CD14-positive monocyte (primary cell): ENCODE results near the gene RASL11B. TPM values are rescaled to one million over a fixed set of nuclear protein-coding genes. Genes with fewer than 3 reads are reported as not detected.

Experiments
- DNase-seq, 3 donors: peaks; one replicate each; pipeline ENCODE4 v3.0.0-alpha.2; 2011 to 2022
- H2AFZ ChIP-seq: 2 replicates; pipeline ENCODE4 v1.6.0; 2012; ENCODE audit warnings: mild to moderate bottlenecking, low read depth, low read length, inconsistent platforms; ENCODE audit not compliant: insufficient read depth, poor library complexity, severe bottlenecking
- H3K27ac ChIP-seq, 2 donors: 1 replicate in 1 of 2; 2 replicates in 1 of 2; pipeline ENCODE4 v1.5.1; 2012 to 2013; ENCODE audit warnings: low read length in 2 of 2, control low read depth in 1 of 2, inconsistent platforms in 1 of 2, low read depth in 1 of 2, mild to moderate bottlenecking in 1 of 2
- H3K27me3 ChIP-seq, 2 donors: one replicate each; pipeline versions ENCODE4 v1.6.0 to v1.6.1; 2011 to 2013; ENCODE audit warnings: low read length in 2 of 2; ENCODE audit not compliant: control insufficient read depth in 2 of 2, insufficient read depth in 2 of 2
- H3K36me3 ChIP-seq, 2 donors: replicated peaks in 1 of 2; 1 replicate in 1 of 2; 2 replicates in 1 of 2; pipeline versions ENCODE4 v1.5.1 to v1.6.1; 2012 to 2013; ENCODE audit warnings: low read length in 2 of 2, control low read depth in 1 of 2, inconsistent platforms in 1 of 2, mild to moderate bottlenecking in 1 of 2; ENCODE audit not compliant: insufficient read depth in 2 of 2, control insufficient read depth in 1 of 2
- H3K4me1 ChIP-seq, 2 donors: 1 replicate in 1 of 2; 2 replicates in 1 of 2; pipeline versions ENCODE4 v1.5.1 to v1.6.1; 2012 to 2013; ENCODE audit warnings: low read length in 2 of 2, control low read depth in 1 of 2, inconsistent platforms in 1 of 2, mild to moderate bottlenecking in 1 of 2, moderate library complexity in 1 of 2; ENCODE audit not compliant: insufficient read depth in 2 of 2, control insufficient read depth in 1 of 2
- H3K4me2 ChIP-seq: replicated peaks from 2 replicates; pipeline ENCODE3; 2012; ENCODE audit warnings: low read length, moderate library complexity, mild to moderate bottlenecking; ENCODE audit not compliant: poor library complexity, severe bottlenecking; ENCODE audit errors: extremely low read depth
- H3K4me3 ChIP-seq, 3 experiments: fragments of 200-600 bp in 1 of 3; sonication (generic) in 1 of 3; replicated peaks in 1 of 3; 1 replicate in 2 of 3; 2 replicates in 1 of 3; pipeline ENCODE4 v1.5.1; 2011 to 2013; ENCODE audit warnings: low read length in 3 of 3, mild to moderate bottlenecking in 3 of 3, control low read depth in 2 of 3, low read depth in 2 of 3, inconsistent platforms in 1 of 3, moderate library complexity in 1 of 3
- H3K79me2 ChIP-seq: 2 replicates; pipeline ENCODE4 v1.6.0; 2012; ENCODE audit warnings: mild to moderate bottlenecking, control low read depth, inconsistent platforms, low read length, moderate library complexity; ENCODE audit not compliant: insufficient read depth
- H3K9ac ChIP-seq: 2 replicates; pipeline ENCODE4 v1.6.0; 2017; ENCODE audit warnings: low read length, mild to moderate bottlenecking; ENCODE audit not compliant: insufficient read depth, poor library complexity, severe bottlenecking
- H3K9me3 ChIP-seq, 2 donors: replicated peaks in 1 of 2; 1 replicate in 1 of 2; 2 replicates in 1 of 2; pipeline versions ENCODE4 v1.5.1 to v1.6.1; 2012 to 2013; ENCODE audit warnings: low read length in 2 of 2, control low read depth in 1 of 2; ENCODE audit not compliant: control insufficient read depth in 1 of 2, insufficient read depth in 1 of 2
- H4K20me1 ChIP-seq: 2 replicates; pipeline ENCODE4 v1.6.0; 2012; ENCODE audit warnings: mild to moderate bottlenecking, low read length, control low read depth, moderate library complexity; ENCODE audit not compliant: insufficient read depth
- H3K27ac Mint-ChIP-seq, 7 donors: one replicate each; pipeline ENCODE4 v1.8.0; 2020; ENCODE audit warnings: mild to moderate bottlenecking in 7 of 7, mixed read lengths in 7 of 7, moderate library complexity in 6 of 7, inconsistent platforms in 2 of 7
- H3K27me3 Mint-ChIP-seq, 3 donors: one replicate each; pipeline ENCODE4 v1.8.0; 2021 to 2022; ENCODE audit warnings: low read depth in 3 of 3, mild to moderate bottlenecking in 3 of 3, mixed read lengths in 3 of 3, moderate library complexity in 3 of 3, inconsistent platforms in 1 of 3
- H3K36me3 Mint-ChIP-seq, 2 donors: one replicate each; pipeline ENCODE4 v1.8.0; 2020; ENCODE audit warnings: mixed read lengths in 2 of 2, inconsistent platforms in 1 of 2, mild to moderate bottlenecking in 1 of 2
- H3K4me1 Mint-ChIP-seq: one replicate; pipeline ENCODE4 v1.8.0; 2020; ENCODE audit warnings: mild to moderate bottlenecking, mixed read lengths
- H3K4me3 Mint-ChIP-seq, 2 donors: one replicate each; pipeline ENCODE4 v1.8.0; 2020; ENCODE audit warnings: mild to moderate bottlenecking in 2 of 2, mixed read lengths in 2 of 2, moderate library complexity in 1 of 2
- H3K9me3 Mint-ChIP-seq, 7 donors: one replicate each; pipeline ENCODE4 v1.8.0; 2020 to 2022; ENCODE audit warnings: mixed read lengths in 7 of 7, mild to moderate bottlenecking in 6 of 7, moderate library complexity in 6 of 7, inconsistent platforms in 2 of 7
- CTCF ChIP-seq: fragments of 200-600 bp; IDR thresholded peaks from one replicate; pipeline ENCODE4 v1.8.0; 2022; ENCODE audit warnings: antibody characterized with exemption, mild to moderate bottlenecking
- WGBS: methylation state at CpG from one replicate; pipeline ENCODE4 v1.1.5; 2013; ENCODE audit warnings: missing lambda C conversion rate; ENCODE audit not compliant: insufficient coverage; 5-methylcytosine and 5-hydroxymethylcytosine counted together
- intact Hi-C, 2 donors: fragments of 100-400 bp; cut with micrococcal nuclease; formaldehyde crosslinking; loops; one replicate each; pipeline versions ENCODE4 v1.15.0 to v1.15.1; 2023
- polyA plus RNA-seq, 3 donors: library from polyadenylated mRNA; depleted of rRNA in 1 of 3; unstranded in 2 of 3; stranded (reverse) in 1 of 3; fragments of 300-500 nt in 2 of 3; fragments of >200 nt in 1 of 3; fragmentation: Illumina TruSeq in 2 of 3; gene quantifications; 1 replicate in 2 of 3; 2 replicates in 1 of 3; pipeline ENCODE4 v1.2.3, GENCODE V29; 2012 to 2021

Gene RASL11B
- polyA plus RNA-seq, 3 donors: not detected

- H3K9me3 ChIP-seq: no peaks in the 10 kb centered on the region
- H3K4me1 Mint-ChIP-seq: no peaks in the 10 kb centered on the region
- no peak overlapping the region for H3K4me3 Mint-ChIP-seq
- TF ChIP-seq CTCF: no peak
- H3K27ac ChIP-seq: no peak overlapping the region
- H2AFZ ChIP-seq: no peak overlapping the region
- H3K4me3 ChIP-seq: no peak overlapping the region
- no peak for DNase-seq
- H3K27me3 Mint-ChIP-seq: no peaks in the 10 kb centered on the region
- no peaks in the 10 kb centered on the region for H3K36me3 ChIP-seq
- no peaks in the 10 kb centered on the region for H3K9me3 Mint-ChIP-seq
- WGBS: 96% methylated on average over 4 of the region's 6 CpGs
- no peaks in the 10 kb centered on the region for H3K27me3 ChIP-seq
- H3K4me2 ChIP-seq: no peak overlapping the region
- H3K27ac Mint-ChIP-seq: no peak overlapping the region
- H3K36me3 Mint-ChIP-seq: peaks cover 0 to 3% of the 10 kb centered on the region in 2 donors
- no peaks in the 10 kb centered on the region for H4K20me1 ChIP-seq
- H3K4me1 ChIP-seq: no peaks in the 10 kb centered on the region
- no peak overlapping the region for H3K9ac ChIP-seq
- H3K79me2 ChIP-seq: no peaks in the 10 kb centered on the region
- intact Hi-C loops: no loop called here
Measured at GRCh38 chr4:52915730-52916300, 53.7 kb downstream of the RASL11B start.

Other genes with a start within 250 kb of the RASL11B start
- 1 to 10 TPM; 2.3 to 3.9 (median 2.7) TPM for gene USP46, start 203.0 kb upstream of the RASL11B start, polyA plus RNA-seq
- not detected for gene ERVMER34-1, start 110.9 kb upstream of the RASL11B start, polyA plus RNA-seq